ENCODE data around the gene GARNL3.

Gene GARNL3

DNA sequence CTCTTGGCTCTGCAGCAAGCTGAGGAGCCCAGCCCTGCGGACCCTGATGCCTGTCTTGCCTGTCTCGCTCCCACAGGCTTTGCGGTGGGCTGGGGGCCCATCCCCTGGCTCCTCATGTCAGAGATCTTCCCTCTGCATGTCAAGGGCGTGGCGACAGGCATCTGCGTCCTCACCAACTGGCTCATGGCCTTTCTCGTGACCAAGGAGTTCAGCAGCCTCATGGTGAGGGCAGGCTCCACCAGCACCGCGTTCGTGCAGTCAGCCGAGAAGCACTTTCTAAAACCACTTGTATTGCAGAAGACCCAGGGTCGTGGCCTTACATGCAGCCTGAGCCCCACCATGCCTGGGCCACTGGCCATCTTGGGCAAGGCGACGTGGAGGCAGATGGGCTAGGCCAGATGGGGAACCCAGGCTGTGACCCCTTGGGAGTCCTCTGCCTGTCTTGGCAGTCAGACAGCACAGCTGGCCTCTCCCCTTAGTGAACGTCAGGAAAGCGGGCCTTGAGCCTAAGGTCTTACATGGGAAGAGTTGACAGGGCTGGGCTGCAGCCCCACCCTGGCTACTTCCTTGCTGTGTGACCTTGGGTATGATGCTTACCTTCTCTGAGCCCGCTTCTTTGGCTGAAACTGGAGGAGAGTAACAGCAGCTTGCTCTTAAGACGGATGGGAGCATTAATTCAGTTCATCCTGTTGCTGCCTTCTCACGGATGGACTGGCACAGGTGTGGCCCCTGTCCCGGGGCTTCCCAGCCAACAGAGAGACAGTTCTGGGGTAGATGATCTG lies 141.0 kb downstream of the GARNL3 start:
- peak; percentile 58 for DNase-seq (ENCODE audit: low spot score)

DNA sequence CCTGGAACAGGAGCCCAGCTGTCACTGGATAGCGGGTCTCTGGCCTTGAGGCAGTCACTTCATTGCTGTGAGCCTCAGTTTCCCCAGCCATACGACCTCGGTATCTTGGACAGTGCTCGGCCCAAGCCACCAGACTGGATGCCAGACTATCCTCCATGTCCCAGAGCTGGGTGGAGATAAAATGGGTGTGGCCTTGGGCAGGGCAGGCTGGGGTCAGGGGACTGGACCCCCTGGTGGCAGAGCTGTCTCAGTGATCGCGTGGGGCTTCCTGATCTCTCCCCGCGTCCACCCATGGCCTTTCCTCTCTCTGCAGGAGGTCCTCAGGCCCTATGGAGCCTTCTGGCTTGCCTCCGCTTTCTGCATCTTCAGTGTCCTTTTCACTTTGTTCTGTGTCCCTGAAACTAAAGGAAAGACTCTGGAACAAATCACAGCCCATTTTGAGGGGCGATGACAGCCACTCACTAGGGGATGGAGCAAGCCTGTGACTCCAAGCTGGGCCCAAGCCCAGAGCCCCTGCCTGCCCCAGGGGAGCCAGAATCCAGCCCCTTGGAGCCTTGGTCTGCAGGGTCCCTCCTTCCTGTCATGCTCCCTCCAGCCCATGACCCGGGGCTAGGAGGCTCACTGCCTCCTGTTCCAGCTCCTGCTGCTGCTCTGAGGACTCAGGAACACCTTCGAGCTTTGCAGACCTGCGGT lies 142.4 kb downstream of the GARNL3 start:
- no peak for DNase-seq (ENCODE audit: low spot score)

DNA sequence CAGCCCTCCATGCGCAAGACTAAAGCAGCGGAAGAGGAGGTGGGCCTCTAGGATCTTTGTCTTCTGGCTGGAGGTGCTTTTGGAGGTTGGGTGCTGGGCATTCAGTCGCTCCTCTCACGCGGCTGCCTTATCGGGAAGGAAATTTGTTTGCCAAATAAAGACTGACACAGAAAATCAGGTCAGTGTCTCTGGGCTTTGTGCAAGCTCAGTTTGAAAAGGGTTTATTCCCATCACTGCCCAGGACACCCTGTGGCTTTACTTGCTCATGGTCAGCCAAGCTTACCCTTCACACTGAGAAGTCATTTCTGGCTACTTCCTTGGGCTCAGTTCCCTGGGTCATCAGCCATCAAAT lies 142.9 kb downstream of the GARNL3 start:
- no peak for DNase-seq (ENCODE audit: low spot score)

DNA sequence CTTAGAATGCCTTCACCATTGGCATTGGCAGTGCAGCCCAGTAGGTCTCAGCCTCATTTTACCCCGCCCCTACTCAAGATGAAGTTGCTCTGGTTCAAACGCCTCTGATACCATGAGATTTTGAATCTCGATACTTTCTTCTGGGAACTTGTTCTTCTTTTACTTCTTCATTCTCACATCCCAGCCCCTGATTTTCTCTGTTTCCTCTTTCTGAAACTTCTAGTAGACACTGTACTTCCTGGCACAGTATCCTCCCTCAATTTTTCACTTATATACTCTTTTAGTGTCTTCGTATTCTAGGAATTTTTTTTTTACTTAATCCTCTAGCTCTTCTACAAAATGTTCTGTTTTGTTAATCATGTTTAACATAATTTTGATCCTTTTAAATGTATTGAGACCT lies 146.5 kb downstream of the GARNL3 start:
- DNase-seq (ENCODE audit: low spot score): no peak

DNA sequence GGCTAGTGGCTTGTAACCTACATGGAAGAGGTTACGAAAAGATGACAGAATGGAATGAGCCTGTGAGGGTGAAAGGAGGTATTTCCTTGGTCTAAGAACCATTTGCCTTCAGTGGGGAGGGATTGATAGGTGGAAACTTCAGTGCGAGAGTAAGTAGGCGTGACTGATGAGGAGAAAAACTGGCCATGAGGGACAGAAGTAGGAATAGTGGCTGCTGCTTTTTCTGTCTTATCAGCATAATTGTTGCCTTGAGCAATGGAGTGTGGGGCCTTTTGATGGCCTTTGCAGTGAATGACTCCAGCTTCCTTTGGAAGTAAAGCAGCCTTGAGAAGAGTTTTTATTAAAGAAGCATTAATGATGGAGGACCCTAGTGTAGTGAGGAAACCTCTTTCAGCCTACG lies 150.6 kb downstream of the GARNL3 start:
- no peak for DNase-seq (ENCODE audit: low spot score)

DNA sequence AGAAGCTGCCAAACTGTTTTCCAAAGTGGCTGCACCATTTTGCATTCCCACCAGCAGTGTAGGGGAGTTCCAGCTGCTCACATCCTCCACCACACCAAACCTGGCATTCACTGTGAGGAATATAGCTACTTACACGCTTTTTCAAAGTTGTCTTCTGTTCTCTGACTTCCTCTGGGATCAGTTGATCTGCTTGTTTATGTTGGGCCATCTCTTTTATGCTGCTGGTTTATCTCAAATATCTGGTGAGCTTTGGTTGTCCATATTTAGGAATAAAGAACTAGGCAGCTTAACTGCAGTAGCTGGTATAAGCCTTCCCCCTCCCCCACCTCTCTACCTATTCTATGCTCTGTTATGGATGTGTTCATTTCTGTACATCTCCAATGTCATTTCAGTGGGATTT lies 151.1 kb downstream of the GARNL3 start:
- no peak for DNase-seq (ENCODE audit: low spot score)

DNA sequence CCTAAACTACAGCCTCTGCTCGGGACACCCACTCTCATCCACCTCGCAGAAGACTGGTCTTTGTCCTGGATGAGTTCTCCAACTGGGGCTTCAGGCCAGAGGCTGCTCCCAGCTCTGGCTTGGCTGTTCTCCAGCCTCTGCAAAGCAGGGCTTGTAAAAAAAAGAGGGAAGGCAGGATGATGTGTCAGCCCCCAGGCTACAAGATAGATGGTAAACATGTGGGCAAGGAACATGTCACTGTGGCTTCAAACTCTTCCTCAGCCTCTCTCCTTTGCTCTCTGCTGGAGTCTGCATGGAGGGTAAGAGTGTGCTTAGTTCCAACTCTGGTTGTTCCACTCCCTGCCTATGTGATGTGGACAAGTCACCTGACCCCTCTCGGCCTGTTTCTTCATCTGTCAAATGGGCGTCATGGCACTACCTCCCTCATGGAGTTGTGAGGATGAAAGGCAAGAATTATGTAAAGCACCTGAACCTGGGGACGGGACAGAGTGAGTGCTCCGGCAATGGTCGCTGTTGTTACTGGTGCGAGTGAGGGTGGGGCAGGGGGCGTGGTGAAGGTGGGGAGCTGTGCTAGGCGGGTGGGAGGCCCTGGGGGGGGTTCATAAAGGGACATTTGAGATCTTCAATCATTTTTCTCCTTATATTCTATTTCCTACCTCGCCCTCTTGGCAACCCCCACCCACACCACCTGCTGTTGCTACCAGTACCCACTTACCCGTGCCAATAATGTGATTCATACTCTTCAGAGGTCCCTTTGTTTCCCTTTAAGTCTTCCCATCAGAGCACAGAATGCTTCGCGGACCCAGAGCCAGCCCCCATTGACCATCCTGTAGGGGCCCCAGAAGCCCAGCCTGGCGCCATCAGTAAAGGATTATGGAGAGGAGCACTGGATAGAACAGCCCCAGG lies 152.8 kb downstream of the GARNL3 start:
- DNase-seq (ENCODE audit: low spot score): peak; percentile 20

DNA sequence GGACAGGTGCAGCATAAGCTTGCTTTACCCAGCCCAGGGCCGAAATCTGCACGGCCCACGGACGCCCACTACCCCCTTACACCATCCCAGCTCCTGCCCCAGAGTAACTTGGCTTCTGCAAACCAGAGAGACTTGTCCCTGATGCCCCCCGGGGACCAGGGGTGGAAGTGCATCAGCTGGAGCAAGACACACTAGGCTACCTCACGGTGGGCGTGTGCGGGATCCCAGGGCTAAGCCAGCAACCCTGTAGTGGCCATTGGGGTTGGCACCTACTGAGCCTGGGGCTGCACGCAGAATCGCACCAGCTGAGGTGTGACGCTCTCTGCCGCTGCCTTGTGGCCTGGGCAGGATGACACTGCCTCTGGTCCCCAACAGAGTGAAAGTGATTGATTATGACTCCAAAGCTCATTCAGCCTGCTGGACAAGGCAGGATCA lies 153.5 kb downstream of the GARNL3 start:
- DNase-seq (ENCODE audit: low spot score): peak; percentile 72

DNA sequence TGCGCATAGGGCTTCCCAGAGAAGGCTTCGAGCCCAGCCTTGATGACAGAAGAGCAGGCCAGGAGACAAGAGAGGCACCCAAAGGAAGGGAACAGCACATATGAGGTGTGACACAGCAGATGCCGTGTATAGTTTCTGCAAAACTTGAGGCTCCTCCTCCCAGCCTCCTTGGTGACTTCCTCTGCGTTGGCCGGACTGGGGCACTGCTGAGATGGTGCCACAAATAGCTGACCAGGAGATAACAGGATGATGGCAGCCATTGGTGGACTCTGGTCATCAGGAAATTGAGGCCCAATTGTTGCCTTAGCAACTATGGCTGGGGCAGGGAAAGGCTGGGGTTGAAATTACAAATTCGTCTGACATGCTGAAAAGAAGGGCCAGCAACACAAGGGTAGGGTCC lies 154.8 kb downstream of the GARNL3 start:
- DNase-seq (ENCODE audit: low spot score): no peak

DNA sequence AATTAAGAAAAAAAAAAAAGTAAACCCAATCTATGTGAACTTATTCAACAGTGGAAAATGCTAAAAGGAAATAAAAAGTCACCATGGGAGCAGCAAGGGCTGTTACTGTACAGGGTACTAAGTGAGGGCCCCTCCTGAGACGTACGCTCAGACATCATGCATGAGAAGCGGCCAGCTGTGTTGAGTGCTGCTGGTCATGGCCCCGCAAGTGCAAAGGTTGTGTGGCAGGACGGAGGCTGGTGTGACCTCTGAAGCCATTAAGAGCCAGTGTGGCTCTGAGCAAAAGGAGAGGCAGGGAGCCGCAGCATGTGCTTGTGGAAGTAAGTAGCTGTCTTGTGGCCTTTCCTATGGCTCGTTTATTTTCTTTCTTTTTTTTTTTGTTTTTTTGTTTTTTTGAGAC lies 156.5 kb downstream of the GARNL3 start:
- DNase-seq (ENCODE audit: low spot score): no peak

DNA sequence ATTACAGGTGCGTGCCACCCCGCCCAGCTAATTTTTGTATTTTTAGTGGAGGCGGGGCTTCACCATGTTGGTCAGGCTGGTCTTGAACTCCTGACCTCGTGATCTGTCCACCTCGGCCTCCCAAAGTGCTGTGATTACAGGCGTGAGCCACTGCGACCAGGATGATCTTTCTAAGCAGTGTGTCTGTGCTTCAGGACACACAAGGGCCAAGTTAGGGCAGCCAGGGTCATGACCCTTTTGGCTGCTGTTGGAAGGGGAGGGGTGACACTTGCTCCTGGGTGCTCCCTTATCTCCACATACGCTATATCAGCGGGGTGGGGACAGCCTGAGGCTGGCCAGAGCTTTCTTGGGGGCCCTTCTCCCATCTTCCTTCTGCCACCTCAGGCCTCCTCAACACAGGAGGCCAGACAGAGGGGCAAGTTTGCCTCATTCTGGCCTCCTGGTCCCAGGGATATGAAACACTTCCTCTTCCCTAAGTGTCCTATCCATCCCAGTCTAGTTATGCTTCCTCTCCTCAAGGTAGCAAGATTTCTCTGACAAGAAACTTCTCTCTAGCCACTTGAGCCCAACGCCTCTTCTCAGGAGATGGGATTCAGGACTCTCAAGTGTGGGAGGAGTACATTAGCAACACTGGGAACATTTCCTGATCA lies 157.7 kb downstream of the GARNL3 start:
- no peak for DNase-seq (ENCODE audit: low spot score)

DNA sequence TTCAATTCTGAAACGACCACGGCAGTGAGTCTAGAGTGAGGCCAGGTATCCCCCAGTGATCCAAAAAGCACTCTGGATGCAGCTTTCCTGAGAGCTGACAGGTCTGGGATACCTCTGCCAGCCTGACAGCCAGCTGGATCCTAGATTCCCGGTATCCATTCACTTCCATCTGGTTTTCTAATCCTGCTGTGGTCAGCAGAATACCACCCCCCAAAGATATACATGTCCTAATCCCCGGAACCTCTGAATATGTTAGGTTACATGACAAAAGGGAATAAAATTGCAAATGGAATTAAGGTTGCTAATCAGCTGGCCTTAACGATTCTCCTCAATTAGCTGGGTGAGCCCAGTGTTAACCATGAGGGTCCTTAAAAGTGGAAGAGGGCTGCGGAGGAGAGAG lies 158.2 kb downstream of the GARNL3 start:
- DNase-seq (ENCODE audit: low spot score): no peak

DNA sequence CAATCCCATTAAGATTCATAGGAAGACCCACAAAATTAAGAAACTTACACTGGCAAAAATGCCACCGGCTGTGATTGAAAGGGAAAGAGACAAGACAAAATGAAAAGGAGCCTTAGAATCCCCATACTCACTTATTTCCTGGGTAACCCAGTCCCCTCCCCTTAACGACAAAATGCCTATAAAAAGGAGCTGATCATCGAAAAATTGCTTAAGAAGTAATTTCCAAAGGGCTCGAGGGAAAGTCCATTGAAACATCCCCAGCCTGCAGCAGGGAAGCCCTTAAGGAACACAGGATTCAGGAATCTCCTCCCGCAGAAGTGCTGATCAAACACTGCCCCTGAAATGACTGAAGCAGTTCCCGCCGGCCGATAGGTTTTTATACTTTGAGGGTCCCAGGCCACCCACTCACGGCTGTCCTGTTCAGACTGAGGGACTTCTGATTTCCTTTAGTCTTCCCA lies 158.9 kb downstream of the GARNL3 start:
- no peak for DNase-seq (ENCODE audit: low spot score)

DNA sequence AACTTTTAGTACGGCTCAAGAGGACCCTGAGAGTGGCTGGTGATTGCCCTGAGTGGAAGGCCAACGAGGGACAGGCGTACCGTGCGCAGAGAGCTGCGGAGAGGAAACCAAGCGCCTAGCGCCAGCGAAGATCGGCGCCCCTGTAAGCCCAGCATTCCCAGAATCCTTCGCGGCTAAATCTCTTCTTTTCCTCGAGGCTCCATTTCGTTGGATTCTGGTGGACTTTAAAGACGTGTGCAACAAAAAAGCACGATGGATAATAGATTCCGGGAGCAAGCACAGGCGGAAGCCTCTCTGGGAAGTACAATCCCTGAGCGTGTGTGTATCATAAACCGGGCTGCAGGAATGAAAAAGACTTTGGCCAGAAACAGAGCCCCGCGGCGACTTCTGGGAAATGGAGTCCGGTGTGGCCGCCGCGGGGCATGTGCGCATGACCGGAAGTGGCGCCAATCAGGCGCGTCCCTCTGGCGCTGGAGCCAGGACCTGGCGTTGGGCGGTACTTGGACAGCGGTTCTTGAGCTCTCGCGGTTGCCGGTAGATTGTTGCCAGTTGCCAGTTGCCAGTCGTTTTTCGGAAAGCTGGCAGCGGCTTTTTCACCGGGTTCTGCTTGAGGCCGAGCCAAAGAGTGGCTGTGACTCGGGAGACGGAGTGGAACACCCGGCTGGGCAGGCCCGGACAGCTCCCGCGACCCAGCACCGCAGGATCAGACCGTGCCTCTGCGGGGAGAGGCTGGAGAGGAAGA lies 159.5 kb downstream of the GARNL3 start, which contains the start of gene ZNF79:
Gene ZNF79, plus strand, starts transcription at position 449 of the 742 bp plus-strand sequence. CDS start 406 bp downstream, outside the sequence.
- peak; percentile 97 for DNase-seq (ENCODE audit: low spot score)

DNA sequence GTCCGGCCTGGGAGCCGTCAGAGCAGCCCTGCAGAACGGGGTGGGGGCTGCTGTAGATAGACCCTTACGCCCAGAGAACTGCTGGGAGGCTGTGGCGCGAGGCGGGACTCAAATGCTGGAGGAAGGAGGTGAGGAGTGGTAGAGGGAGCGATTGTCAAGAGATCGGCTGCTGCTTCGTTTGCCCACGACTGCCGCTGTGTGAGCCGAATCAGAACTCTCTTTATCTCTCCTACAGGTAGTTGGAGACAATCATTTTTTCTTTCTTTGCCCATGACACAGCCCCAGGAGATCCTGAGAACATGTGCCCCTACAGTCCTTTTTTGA lies 160.1 kb downstream of the GARNL3 start:
- DNase-seq (ENCODE audit: low spot score): no peak

DNA sequence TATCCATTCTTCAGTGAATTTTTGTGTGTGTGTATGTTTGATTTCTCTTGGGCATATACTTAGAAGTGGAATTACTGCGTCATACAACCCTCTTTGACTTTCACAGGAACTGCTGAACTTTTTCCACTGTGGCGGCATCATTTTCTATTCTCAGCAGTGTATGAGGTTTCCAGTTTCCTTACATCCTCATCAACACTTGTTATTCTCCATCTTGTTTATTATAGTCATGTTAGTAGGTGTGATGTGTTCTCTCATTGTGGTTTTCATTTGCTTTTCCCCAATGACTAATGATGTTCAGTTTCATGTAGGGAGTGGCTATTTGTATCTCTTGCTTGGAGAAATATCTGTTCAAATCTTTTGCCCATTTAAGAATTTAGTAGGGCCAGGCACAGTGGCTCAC lies 162.2 kb downstream of the GARNL3 start:
- DNase-seq (ENCODE audit: low spot score): no peak

DNA sequence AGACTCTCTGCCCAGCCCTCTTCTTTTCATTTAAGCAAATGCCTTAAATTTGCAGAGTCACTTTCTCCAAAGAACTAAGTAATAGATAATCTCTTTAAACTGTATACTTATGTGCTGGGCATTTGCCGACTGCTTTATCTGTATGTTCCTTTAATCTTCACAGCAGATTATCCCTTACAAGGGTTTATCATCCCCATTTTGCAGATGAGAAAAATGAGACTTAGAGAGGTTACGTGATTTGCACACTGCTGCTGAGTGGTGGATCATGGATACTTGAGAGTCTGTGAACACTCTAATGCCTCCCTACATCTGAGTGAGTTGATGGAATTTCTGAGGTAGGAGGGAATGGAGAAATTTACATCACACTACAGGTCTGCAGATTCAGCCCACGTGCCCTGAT lies 163.8 kb downstream of the GARNL3 start:
- DNase-seq (ENCODE audit: low spot score): no peak

DNA sequence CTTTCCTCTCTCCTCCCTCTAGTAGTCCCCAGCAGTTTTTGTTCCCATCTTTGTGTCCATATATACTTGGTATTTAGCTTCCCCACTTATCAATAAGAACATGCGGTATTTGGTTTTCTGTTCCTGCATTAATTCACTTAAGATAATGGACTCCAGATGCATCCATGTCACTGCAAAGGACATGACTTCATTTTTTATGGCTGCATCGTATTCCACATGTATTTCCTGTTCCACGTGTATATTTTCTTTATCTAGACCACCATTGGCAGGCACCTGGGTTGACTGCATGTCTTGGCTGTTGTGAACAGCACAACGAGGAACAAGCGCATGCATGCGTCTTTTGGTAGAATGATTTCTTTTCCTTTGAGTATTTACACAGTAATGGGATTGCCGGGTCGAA lies 165.8 kb downstream of the GARNL3 start:
- DNase-seq (ENCODE audit: low spot score): no peak

DNA sequence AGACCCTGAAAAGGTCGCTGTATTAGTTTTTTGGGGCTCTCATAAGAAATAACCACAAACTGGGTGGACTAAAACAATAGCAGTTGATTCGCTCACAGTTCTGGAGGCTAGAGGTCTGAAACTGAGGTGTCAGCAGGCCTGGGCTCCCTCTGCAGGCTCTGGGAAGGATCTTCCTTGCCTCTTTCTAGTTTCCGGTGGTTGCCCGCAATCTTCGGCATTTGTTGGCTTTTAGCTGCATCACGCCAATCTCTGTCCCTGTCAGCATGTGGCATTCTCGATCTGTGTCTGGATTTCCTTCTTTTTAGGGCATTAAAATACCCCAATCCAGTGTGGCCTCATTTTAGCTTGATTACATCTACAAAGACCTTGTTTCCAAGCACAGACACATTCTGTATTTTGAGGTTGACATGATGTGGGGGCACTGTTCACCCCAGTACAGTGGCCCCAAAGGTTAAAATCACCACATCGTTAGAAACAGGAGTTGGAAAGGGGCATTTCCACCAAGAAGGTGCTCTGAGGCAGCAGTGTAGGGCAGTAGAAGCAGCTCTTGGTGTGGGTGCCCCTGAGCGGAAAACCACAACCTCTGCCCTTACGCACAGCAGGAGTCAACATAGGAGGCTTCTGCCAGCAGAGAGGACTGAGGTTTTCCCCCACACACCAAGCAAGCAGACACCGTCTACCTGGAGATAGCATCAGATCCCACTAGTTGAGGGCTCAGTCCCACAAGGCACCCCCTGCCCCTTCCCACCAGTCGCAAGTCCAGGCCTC lies 173.1 kb downstream of the GARNL3 start:
- DNase-seq (ENCODE audit: low spot score): no peak

DNA sequence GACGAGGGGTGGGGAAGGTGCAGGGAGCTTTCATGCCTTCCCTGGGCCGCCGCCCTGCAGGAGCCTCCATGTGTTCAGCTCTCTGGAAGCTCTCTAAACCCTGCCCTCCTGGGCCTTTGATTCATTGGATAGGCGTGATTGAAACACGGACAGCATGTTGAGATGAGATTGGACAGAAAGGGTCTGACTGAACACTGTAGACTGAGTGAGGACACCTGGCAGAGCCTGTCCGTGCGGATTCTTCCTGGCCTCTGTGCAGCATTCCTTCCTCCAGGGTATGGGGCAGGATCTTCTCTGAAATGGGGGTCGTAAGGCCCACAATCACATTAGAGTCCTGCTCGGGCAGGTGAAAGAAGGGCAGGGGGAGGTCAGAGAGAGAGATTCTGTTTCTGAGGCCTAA lies 173.8 kb downstream of the GARNL3 start:
- DNase-seq (ENCODE audit: low spot score): no peak

Data from D341Med (cell line).